NCI-H2196 treated with DMSO at 0.1 percent for 48 hours (cell line): ENCODE results near the gene CST11.

Experiments
- DNase-seq: peaks from one replicate; lab custom pipeline; 2025; ENCODE audit not compliant: unreplicated experiment; lab: John Stamatoyannopoulos, UW

Gene CST11

DNA sequence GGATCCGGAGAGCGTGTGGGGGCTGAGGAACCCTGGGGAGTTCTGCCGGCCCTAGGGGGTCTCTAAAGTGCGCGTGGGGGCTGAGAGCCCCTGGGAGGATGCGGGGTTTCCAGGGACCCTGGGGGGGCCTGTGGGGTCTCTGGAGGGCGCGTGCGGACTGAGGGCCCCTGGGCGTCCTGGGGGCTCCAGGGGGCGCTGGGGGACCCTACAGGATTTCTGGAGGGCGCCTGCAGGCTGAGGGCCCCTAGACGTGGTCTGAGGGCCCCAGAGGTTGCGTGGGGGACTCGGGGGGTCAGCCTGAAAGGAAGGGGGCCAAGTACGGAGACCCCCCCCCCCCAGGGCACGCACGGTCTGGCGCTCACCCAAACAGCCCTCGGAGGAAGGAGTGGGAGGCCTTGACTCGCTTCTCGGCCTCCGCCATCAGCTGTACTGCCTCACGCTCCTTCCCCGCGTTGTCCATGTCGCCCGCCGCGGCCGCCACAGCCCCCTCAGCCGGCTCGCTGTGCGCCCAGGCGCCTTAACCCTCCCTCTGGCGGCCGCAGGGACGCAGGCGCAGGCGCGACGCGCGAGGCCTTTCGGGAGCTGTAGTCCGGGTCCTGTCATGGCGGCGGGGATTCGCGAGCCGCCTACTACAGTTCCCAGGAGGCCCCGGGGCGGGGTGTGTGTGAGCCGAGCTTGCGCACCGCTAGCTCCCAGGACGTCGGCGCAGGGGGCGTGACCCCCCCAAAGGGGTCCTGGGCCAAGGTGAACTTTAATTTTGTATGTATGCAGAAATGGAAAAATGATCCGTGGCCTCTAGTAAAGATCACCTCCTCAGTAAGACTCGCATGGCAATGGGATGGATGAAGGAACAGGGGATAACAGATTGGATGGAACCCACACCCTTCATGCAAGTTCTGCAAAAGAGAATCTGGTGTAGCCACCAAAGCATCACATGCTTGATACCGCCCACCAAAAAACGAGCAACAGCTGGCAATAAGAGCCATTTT is 31.4 kb downstream of the CST11 start, which contains the start of gene NAPB:
TSS of gene NAPB (minus strand) at position 546 of the 989 bp plus-strand sequence. CDS start at position 460, 86 bp downstream.
- peak; percentile 79 for DNase-seq

DNA sequence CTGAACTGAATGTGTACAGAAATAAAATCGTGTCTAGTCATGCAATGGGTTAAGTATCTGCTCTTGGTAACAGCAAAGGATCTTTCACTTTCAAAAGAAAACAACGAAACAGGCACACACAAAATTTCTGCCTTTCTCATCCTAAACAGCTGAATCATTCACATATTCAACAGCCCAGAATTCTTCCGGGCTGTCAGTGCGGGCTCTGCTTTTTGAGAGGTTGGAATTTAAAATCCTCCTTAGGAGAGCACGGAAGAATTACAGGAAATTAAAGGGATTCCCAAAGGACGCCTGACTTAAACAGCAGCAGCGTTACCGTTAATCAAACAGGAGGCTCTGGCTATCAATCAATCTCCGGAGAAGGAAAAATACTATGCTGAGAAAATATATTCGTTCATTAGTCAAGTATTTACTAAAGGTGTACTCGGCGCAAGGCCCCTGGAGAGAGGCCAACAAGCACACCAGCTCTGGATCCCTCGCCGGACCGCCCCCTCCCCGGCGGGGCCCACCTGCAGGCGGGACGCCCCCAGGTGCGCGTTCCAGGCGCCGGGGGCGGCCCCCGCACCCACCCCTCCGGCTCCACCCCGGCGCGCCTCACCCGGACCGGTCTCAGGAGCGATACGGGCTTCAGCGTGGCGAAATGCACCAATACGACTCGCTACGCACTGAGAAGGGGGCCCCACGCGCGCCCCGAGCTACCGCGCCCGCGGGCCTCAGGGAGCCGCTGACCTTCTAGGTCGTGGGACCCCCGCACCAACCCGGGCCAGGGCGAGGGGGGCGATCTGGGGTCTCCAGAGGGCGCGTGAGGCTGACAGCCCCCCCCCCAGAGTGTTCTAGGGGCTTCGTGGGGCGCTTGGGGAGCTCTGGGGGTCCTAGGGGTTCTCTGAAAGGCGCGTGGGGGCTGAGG is 32.4 kb downstream of the CST11 start:
- no peak for DNase-seq

DNA sequence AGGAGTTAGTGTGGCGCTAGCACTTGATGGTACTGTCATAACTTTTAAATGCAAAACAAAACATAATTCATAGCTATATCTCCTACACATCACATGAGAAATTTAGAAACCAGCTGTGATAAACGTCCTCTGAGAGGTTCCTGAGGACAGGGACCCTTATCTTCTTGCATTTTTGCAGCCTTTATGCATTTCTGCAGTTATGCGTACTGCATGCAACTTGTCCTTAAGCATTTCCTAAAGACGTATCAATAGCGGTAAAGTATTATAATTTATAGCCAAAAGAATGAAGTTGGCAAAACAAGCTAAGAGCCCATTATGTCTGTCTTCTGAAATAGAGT is 33.0 kb downstream of the CST11 start:
- no peak for DNase-seq

DNA sequence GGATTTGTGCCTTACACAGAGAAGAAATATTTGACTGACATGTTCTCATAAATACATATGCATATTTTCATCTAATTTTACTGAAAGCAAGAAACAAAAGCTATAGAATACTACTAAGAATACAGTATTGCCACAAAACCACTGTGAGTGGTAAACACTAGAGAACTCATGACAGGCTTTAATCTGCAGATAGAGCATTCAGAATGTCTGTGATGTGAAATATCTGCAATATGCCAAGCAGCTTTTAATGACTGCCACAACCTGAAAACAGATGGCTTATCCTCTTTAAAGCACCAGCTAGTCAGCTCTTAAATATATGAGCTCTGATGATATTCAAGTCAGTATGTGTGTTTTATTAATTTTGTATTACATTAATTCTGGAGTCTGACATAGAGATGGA is 34.8 kb downstream of the CST11 start:
- no peak for DNase-seq

DNA sequence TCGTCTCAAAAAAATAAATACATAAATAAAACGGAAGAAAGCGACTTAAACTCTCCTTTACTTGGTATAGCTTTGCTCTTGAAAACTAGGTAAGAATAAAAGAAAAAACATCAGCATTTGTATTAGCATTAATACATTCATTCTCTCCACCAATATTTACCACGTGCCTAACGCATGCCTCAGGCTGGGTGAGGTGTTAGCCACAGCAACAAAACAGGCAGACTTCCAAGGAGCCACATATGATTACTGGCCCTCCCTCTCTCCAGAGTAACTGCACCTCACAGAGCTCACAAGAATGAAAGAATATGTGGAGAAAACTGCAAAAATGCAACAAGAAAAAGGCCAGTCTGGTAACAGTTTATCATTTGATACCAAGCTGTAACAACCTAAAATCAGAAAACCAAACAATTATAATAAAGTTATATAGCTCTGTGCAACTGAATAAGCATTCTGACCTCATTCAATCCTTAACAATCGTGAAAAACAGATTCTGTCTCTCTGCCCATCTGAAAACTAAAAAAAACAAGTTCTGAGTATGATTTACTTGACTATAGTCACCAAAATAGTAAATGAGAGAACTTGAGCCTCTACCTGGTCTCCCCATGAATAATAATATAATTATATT is 36.6 kb downstream of the CST11 start:
- no peak for DNase-seq

DNA sequence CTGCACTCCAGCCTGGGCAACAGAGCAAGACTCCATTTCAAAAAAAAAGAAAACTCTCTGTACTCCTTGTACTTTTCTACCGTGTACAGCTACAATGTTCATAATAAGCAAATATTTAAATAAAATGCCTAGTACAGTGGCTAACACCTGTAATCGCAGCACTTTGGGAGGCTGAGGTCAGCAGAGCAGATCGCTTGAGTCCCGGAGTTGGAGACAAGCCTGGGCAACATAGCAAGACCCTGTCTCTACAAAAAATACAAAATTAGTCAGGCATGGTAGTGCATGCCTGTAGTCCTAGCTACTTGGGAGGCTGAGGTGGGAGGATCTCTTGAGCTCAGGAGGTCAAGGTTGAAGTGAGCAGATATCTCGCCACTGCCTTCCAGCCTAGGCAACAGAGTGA is 37.1 kb downstream of the CST11 start:
- no peak for DNase-seq

DNA sequence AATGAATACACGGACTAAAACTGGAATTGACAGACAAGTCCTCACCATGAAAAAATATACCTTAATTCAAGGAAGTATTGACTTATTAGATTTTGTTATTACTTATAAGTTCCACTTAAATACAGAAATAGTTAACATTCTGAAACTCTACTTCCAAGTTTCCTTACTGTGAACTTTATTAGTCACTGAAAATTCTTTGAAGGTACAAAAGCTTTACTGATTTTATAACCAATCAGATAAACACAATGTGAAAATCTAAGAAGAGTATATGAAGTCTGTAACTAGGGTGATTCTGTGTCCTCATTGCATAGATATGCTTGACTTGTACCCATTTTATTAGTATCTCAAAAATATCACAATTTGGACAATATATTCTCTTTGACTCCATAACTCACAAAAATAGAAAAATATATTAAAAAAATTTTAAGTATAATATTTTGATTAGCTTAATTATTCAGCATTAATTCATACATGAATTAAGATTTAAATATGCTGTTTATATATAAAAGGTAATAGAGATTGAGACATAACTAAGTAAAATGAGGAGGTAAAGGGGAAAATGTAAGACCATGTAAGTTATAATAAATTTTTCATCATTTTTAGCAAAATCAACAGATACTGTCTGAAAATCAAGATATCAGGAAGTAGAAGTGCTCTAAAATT is 38.0 kb downstream of the CST11 start:
- DNase-seq = no peak

DNA sequence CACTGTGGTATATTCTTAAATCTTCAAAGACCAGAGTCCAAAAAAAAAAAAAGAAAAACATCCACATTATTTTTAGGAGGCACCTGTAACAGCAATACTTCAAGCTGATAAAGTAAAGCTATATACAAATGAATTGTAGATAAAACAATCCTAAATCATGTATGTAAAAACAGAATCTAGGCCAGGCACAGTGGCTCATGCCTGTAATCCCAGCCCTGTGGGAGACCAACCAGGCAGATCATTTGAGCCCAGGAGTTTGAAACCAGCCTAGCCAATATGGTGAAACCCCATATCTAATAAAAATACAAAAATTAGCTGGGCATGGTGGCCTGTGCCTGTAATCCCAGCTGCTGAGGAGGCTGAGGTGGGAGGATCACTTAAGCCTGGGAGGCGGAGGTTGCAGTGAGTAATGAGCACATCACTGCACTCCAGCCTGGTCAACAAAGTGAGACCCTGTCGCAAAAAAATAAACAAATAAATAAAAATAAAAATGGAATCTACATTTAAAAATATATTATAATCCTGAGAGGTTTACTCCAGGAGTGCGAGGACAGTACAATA is 38.7 kb downstream of the CST11 start:
- DNase-seq = no peak

DNA sequence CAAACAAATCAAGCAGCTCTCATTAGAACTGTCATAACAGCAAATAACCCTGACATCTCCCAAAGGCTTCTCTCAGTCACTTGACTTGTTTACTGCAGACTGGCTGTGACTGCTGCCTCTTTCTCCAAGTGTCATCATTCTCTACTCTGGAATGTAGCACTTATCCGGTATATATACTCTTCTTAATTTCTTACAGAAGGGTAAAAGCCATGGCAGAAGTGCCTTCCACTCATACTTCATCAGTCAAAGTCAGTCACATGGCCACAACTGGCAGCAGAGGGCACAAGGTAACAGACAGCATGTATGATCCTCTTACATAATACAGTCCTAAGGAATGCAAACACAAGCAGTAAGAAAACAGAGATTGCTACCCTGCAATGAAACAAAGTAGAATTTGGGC is 40.6 kb downstream of the CST11 start:
- DNase-seq = no peak

DNA sequence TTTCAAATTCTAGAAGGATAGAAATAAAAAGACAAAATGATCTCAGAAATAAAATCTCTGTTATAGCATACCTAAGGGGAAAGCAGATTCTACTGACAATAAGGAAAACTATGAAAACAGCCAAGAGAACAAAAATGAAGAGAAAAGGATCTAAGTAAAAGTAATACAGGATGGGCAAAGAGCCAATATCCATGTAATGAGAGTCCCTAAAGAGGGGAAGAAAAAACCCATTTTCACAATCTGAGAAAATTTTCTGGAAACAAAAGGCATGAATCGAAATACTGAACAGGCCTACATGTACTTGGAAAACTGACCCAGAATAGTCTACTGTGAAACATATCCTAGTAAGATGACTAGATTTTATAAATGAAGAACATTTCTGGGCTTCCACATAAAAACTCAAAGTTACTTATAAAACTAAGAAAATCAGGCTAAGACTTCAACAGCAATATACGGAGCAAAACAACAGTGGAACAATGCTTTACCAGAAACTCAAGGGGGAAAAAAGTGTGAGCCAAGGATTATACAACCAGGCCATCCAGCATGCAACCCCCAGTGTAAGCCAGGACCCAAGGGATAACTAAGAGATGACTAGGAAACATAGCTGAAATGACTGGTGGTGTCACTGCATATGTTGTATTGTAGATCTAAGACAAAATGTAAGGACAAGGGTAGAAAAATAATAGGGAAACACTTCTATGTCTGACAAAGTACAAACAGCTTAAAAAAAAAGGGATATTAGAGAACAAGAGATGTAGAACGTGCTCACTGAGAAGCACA is 41.6 kb downstream of the CST11 start:
- DNase-seq = no peak

DNA sequence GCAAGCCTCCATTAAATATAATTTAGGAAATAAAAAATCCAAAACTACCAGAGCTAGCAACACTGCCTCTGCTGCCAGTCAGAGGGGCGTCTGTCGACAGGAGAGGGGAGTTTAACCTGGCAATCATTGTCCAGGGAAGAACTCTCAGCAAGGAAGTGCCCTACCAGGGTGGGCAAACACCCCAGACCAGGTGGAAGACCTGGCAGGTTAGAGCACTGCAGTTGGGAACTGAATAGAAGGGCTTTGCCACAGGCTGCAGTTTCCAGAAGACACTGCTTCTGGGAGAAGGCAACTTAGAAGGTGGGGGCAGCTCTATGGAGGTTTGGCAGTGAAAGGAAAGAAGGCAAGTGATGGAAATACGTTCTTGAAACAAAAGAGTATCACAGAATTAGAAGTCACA is 42.9 kb downstream of the CST11 start:
- DNase-seq = no peak

DNA sequence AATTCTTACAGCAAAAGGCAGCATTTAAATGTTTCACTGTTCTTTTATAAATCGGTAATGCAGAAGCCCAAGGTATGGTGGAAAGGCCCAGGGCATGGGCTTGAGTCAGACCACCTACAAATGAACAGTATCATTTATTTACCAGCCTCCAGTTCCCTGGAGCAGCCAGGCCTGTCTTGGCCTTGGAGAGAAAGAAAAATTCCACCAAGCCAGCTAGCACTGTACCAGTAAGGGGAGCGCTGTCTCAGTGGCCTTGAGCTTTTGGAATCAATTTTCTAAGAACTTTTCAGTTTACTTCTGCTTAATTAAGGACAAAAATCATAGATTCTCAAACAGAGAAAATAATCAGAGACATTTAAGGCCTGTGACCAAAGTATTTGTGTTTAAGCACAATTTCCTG is 43.7 kb downstream of the CST11 start:
- no peak for DNase-seq

DNA sequence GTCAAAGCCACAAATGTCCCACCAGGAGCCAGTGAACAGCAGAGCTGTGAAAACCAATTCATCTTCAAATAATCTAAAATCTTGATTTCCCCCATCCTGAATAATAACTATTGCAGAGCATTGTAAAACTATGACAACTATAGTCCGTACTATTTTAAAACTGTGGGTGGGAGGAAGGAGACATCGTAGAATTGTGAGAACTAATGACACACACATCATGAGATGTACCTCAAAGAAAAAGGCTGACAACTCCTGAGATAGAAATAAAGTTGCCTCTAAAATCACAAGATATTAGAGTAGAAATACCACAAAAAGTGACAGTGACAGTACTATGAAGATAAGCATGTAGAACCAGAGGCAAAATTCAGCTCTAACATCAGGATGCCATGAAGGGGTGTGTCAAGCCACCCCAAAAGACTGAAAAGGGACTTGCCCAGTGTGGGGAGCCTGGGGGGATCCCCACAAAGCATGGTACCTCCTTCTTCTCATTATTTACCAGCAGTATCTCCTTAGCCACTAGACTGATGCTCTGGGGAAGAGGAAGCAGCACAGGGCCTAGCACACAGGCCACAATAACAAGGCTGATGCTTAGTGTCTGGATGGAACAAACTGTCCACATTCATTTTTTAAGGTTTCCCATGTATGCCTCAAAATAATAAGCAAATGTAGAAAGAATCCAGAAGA is 44.8 kb downstream of the CST11 start:
- DNase-seq = no peak

DNA sequence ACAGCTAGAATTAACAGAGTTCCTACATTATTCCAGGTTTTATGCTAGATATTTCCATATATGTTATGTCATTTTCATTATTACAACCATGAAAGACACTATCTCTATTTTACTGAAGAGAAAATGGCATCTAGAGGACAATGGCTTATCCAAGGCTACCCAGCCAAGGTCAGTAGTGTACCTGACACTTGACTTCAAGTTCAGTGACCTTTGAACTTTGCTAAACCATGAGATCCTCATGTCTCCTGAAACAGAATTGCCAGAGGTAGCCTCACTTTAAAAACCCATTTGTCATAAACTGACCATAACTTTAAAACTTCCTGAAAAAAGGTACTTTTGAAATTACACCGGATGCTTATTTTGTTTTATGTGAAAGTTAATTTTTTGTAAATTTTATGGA is 45.8 kb downstream of the CST11 start:
- DNase-seq = no peak

DNA sequence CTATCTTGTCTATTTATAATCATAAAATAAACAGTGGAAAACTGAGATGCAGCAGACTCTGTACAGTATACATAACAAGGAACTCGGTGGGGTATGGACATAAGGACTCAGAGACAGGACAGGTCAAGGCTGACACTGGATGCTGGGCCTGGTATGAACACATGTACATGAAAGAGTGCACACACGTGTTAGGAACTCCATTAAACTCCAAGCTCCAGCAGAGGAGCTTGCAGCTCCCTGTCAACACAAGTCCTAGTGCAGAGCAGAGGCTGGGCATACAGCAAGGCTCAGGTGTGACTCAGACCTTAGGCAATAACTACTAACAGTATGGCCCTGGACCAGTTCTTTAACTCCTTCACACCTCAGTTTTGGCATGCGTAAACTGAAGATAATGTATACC is 48.5 kb downstream of the CST11 start:
- DNase-seq = no peak

DNA sequence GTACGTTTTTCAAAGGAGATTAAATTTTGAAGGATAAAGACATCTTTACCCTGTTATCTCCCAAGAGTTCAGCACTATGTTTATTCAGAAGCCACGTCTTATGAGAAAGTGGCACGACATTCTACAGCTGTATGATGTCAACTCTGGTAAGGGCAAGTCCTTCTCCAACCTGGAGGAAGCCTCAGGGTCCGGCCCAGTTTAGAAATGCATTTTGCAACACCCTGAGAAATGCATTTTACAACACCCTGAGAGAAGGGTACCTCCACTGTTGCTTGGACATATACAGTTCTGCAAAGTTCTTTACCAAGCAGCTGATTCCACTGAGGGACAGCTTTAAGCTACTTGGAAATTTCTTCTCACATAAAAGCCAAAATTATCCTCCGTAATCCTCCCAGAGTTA is 48.9 kb downstream of the CST11 start:
- DNase-seq = no peak

DNA sequence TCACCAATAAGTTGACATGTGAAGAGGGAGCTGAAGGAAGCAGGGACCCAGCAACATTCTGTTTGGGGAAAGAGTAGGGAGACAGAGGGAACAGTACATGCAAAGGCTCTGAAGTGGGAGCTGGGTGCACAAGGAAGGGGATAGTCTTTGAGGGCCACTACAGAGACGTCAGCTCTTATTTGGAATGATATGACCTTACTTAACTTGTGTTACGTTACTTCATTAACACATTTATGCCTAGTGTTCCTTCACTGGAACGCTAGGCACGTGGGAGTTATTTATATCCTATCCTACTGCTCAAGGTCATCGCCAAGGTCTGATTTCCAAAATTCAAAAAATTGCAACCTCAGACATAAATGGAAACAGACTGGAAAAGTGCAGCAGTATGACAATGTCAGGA is 51.6 kb downstream of the CST11 start:
- DNase-seq = no peak
